Jurkat, Clone E6-1 (cell line): ENCODE data around the gene MEGF9.

Source experiments
- DNase-seq: peaks from one replicate; pipeline ENCODE4 v3.0.0-alpha.2; 2011; ENCODE audit warnings: low read depth, low spot score
- H3K4me3 ChIP-seq: 2 replicates; pipeline ENCODE4 v1.5.1; 2011; ENCODE audit warnings: mild to moderate bottlenecking, low read length, control low read depth, moderate library complexity

Gene MEGF9

GRCh38 chr9:120734607-120735410, 20.5 kb upstream of the MEGF9 start:
- no peak for DNase-seq
- H3K4me3 ChIP-seq = no peak overlapping the region

DNA sequence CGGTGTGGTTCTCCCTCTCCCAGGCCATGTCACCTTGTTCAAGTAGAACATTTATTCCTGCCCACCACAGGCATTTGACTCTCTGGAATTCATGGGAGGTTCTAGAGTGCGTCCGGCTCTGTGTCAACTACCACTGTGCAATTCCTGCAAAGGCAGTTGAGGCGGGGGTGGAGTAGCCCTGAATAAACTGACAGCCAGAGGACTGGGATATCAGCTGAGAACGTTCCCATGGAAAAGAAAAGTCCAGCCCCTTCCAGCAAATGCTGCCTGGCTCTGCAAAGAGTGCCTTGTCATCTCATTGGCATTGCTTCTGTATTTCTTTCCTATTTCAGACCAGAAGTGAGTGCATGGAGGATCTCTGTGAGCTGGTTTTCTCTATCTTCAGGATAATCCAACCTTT, 18.9 kb upstream of the MEGF9 start:
- DNase-seq = no peak
- no peak overlapping the region for H3K4me3 ChIP-seq

DNA sequence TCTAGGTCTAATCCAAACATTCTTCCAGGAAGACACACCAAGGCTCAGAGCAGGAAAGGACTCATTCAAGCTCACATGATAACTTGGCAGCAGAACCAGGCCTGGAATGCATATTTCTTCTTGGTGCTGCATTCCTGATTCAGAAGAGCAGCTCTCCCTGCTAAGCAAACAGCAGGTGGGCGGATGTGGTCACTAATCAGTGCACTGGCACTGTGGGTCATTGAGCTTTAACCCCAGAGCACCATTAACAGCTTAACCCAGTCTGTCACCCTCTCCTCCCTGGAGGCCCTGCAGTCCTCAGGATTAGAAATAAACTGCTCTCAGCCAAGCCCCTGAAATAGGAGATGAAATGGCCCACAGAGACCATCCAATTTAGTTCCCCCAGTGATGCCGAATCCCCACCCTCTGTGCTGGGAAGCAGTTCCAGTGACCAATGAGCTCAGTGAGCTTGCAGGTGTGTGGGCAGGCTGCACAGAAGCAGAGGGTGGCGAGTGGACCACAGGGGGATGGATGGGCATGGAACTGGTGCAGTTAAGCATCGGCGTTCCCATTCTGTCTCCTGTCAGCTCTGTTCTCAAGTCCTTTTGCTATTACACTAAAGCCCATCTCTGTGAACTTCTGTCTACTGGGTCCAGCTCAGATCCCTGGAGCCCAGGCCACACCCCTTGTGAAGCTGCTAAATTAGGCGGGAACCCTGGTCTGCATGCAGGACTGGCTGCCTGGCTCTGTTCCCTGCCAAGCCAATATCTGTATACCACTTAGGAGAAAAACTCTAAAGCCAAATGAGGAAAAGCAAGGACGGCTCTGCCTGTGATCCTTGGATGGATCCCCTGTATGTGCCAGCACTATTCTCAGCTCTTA, 16.6 kb upstream of the MEGF9 start:
- no peak overlapping the region for H3K4me3 ChIP-seq
- no peak for DNase-seq

- DNase-seq = no peak
Measured at GRCh38 chr9:120729791-120730241, 15.5 kb upstream of the MEGF9 start.

DNA sequence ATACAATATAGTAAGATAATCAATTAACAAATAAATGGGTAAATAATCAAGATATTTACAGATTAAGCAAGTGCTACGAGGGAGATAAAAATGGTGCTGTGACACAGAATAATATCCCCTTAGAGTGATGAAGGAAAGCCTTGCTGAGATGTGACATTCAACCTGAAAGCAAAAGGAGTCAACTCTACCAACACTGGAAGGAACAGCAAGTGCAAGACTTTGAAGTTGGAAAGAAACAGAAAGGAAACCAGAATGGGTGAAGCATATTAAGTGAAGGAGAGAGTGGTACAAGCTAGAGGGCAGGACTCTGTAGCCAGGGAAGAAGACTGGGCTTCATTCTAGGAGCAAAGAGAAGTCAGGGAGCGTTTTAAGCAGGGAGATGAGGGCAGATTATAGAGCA, 12.2 kb upstream of the MEGF9 start:
- no peak overlapping the region for H3K4me3 ChIP-seq
- no peak for DNase-seq

More at GRCh38 chr9:120729791-120730241, 15.5 kb upstream of the MEGF9 start:
- no peak overlapping the region for H3K4me3 ChIP-seq

DNA sequence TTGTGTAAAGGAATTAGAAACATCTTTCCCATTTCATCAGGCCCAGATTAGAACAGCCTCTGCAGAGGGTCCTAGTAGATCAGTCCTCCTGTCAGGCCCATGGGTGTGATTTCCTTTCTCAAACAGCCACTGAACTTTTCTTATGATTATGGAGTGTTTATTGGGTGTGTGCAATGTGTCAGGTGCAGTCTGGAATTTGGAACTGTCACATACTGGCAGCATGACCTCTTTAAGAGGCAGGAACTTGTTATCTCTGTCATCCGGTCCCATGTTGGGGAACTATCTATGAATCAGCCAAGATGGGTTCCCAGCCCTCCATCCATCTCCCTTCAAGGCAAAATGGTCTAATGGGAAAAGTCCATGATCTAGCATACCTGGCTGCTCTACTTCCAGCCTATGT, 11.6 kb upstream of the MEGF9 start:
- no peak for DNase-seq
- H3K4me3 ChIP-seq = no peak overlapping the region

DNA sequence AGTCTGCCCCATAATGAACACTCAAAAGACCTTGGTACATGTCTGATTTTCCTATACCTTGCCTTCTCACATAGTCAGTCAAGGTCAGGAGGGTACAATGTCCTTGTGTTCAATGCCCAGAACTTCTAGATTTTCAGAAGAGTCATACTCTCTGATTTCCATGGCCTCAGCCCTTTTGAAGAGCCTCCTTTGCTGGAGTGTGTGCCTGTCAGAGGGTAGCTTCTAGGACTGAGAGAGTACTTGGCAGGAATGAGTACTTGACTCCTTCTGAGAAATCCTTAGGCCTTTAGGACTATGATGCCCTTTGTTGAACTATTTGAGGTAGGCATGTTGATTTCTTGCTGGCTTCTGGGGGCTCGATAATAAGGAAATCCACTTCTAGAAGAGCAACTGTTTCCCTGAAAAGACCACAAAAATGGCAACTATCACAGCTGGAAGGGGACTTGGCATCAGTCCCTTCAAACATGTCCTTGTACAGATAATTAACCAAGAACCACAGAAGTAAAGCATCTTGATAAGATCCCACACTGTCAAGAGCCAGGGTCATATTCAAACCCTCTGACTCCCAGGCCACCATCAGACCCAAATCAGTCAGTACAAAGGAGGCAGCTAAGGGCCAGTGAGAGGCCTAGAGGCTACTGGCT, 10.6 kb upstream of the MEGF9 start:
- H3K4me3 ChIP-seq = no peak overlapping the region
- DNase-seq = no peak

- no peak for DNase-seq
- H3K4me3 ChIP-seq = no peak overlapping the region
Measured at GRCh38 chr9:120723565-120723964, 9.3 kb upstream of the MEGF9 start.

GRCh38 chr9:120720404-120720803, 6.1 kb upstream of the MEGF9 start:
- no peak overlapping the region for H3K4me3 ChIP-seq
- no peak for DNase-seq

GRCh38 chr9:120718316-120718715, 4.0 kb upstream of the MEGF9 start:
- no peak for DNase-seq
- H3K4me3 ChIP-seq = no peak overlapping the region

GRCh38 chr9:120717176-120717575, 2.9 kb upstream of the MEGF9 start:
- no peak overlapping the region for H3K4me3 ChIP-seq
- DNase-seq = no peak

- DNase-seq = no peak
- H3K4me3 ChIP-seq = no peak overlapping the region
Measured at GRCh38 chr9:120716483-120716882, 2.2 kb upstream of the MEGF9 start.

GRCh38 chr9:120715389-120715924, 1.2 kb upstream of the MEGF9 start:
- peak overlapping the region; percentile 80 for H3K4me3 ChIP-seq
- DNase-seq = no peak

GRCh38 chr9:120714846-120715388, 647 bp upstream of the MEGF9 start:
- no peak for DNase-seq

DNA sequence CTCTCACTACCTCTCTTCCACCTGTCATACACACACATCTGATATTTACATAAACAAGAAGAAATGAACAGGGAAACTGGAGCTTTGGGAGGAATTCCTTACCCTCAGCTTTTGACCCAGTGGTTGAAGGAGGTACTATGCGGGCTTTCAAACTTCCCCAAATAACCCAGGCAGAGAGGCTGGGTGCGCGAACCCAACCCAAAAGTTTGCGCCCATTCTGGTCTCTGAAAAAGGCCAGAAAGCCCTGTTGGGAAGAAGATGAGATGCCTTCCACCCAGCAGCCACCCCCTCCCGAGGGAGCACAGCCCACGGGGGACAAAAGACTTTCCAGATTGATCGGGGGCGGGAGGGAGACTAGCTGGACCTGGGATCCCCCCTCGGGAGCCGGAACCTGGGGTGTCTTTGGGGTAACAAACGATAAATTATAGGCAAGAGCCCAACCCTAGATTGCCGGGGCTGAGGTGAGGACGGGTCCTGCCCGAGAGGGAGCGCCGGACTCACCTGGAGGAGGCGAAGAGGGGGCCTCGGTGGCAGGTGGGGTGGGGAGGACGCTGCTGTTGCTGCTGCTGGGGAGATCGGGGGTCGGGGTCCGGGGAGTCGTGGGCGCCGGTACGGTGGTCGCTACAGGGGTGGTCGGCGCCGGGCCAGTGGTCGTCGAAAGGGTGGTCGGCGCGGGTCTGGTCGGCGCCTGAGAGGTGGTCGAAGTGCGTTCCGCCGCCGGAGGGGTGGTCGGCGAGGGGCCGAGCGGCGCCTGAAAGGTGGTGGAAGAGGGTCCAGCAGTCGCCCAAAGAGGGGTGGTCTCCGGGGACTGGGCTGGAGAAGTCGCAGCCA, 798 bp downstream of the MEGF9 start:
- no peak for DNase-seq
- peak overlapping the region; percentile 80 for H3K4me3 ChIP-seq

More at GRCh38 chr9:120714846-120715388, 647 bp upstream of the MEGF9 start:
- peak overlapping the region; percentile 80 for H3K4me3 ChIP-seq

GRCh38 chr9:120712539-120713031, 1.7 kb downstream of the MEGF9 start:
- no peak overlapping the region for H3K4me3 ChIP-seq
- DNase-seq = no peak

GRCh38 chr9:120711841-120712538, 2.3 kb downstream of the MEGF9 start:
- H3K4me3 ChIP-seq = no peak overlapping the region
- no peak for DNase-seq

DNA sequence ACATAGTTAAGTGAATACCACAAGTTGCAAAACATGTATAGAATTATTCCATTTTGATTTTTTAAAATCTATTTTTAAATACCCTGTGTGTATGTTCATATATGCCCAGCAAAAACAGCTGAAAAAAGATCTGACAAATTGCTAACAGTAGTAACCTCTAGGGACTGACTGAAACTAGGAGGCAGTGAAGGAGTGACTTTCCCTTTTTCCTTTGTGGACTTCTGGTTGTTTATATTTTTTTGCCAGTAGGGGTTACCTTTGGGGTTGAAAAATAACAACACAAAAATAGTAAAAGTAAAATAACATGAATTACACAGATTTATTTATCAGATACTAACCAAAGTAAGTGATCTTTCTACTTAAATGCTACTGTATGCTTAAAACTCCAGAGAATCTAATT, 2.9 kb downstream of the MEGF9 start:
- DNase-seq = no peak
- H3K4me3 ChIP-seq = no peak overlapping the region
